ENCODE data around the gene ADGRD1.
A peak's percentile ranks its signal among the peaks of the same experiment; 100 is the strongest.
"Not testable (repeated sequence)": the region's sequence is repeated elsewhere in the genome, so short reads cannot be mapped to it uniquely, and the experiment has no call there.

ADGRD1 gene

DNA sequence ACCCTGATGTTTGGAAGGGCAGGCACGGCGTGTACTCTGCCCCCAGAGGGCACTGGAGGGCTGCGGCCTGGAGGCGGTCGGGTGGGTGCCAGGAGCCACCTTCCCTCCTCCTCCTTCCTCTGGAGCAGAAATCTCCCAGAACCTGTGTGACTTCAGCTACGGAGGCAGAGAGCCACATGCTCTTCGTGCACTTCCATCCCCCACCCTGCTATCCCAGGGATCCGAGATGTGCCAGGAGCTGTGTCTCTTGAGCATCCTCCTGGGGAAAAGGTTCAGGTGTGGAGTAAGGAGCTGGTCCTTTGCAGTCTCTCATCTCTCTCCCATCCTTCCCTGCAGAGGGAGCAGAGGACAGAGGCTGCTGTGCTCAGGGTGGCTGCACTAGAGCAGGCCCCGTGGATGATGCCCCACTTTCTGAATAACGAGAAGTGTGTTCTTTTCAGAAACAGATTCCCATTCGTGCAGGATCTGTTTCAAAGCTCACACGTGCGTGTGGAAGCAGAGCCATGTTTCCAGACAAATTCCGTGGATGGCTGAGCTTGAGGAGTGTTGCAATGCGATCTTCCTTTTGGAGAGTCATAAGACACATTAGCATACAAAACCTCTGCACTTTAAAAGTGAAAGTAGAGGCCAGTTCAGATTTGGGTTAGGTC, 162.9 kb downstream of the ADGRD1 start:
- no peak for DNase-seq (ENCODE audit: low read depth in 2 of 2, low spot score in 1 of 2)

GRCh38 chr12:131117438-131118245, 163.9 kb downstream of the ADGRD1 start:
- no peak for DNase-seq (ENCODE audit: low read depth in 2 of 2, low spot score in 1 of 2)

DNA sequence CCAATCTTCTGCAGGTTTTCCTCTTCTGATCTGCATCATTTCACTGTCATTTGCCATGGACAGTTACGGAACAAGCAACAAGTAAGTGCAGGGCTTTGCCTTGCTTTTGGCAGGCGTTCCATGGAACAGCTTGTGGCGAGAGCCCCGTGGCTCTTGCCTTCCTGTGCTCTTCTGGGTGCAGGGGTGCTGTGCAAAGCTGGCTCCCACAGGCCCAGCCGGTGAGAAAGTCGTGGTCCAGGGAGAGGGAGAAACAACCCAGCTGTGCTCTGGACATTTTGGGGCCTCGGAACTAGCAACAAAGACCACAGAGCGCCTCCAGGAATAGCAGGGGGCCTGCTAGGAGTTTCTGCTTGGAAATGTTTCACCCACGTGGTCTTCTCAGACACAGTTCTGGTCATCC, 164.7 kb downstream of the ADGRD1 start:
- no peak for DNase-seq (ENCODE audit: low read depth in 2 of 2, low spot score in 1 of 2)

- not testable (repeated sequence) for DNase-seq (ENCODE audit: low read depth in 2 of 2, low spot score in 1 of 2)
Measured at GRCh38 chr12:131119345-131119744, 165.6 kb downstream of the ADGRD1 start.

- no peak for DNase-seq (ENCODE audit: low read depth in 2 of 2, low spot score in 1 of 2)
Measured at GRCh38 chr12:131119936-131120335, 166.2 kb downstream of the ADGRD1 start.

DNA sequence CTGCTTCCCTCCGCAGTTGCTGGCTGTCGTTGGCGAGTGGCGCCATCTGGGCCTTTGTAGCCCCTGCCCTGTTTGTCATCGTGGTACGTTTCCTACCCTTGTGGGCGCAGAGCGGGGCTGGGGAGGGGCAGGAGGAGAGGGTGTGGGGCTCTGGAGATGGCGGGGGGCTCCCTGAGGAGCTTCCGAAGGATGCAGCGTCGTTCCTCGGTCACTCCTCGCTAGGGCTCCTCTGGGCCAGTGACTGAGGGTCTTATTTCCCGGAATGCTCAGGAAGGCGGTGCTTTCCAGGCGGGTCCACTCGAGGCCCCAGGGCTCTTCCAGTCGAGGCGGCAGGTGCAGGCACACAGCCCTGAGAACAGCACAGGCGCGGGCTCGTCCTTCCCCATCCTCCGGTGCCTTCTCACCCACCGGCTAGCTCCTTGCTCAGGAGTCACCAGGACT, 167.1 kb downstream of the ADGRD1 start:
- DNase-seq (ENCODE audit: low read depth in 2 of 2, low spot score in 1 of 2), result no peak

DNA sequence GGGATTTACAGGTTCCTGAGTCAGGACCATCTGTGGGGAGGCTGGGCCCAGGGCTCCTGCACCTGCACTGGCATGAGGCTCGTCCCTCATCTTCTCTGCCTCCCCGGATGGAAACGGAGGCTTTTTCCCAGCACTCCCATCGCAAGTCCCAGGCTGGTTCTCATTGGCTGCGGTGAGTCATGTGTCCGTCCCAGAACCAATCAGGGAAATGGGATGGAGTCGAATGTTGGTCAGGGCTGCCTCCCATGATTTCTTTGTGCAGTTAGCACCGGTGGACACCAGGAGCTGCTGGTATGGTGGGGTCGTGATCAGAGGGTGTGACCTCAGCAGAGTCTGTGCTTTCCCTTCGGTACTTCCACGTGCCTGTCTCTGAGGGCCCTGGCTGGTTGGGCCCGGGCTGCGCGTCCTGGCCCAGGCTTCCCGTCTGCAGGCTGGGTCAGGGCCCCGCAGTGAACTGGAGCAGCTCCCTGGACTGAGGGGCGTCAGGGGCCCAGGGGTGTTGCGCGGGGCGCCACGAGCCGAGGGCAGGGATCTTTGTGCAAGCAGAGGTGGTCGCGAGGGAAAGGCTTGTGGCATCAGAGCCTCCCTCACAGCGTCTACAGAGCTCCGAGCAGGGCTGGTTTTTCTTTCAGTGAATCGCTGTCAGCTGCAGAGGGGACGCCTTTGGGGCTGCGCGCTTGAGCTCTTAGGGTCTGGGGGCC, 168.1 kb downstream of the ADGRD1 start:
- no peak for DNase-seq (ENCODE audit: low read depth in 2 of 2, low spot score in 1 of 2)

- DNase-seq (ENCODE audit: low read depth in 2 of 2, low spot score in 1 of 2), result no peak
Measured at GRCh38 chr12:131122631-131123030, 168.9 kb downstream of the ADGRD1 start.

DNA sequence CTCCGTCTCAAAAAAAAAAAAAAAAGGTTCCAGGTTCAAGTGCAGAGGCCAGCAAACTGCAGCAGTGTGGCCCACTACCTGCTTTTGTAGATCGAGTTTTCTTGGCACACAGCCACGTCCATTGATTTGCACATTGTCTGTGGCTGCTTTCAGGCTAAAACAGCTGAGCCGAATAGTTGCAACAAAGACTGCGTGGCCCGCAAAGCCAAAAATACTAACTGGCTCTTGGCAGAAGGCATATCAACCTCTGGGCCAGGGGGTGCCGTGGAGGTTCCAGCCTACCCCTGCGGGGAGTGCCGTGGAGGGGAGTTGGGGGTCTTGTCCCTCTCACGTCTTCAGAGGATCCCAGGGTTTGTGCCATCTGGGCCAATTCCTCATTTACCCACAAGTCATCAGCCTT, 170.1 kb downstream of the ADGRD1 start:
- DNase-seq (ENCODE audit: low read depth in 2 of 2, low spot score in 1 of 2), result no peak

DNA sequence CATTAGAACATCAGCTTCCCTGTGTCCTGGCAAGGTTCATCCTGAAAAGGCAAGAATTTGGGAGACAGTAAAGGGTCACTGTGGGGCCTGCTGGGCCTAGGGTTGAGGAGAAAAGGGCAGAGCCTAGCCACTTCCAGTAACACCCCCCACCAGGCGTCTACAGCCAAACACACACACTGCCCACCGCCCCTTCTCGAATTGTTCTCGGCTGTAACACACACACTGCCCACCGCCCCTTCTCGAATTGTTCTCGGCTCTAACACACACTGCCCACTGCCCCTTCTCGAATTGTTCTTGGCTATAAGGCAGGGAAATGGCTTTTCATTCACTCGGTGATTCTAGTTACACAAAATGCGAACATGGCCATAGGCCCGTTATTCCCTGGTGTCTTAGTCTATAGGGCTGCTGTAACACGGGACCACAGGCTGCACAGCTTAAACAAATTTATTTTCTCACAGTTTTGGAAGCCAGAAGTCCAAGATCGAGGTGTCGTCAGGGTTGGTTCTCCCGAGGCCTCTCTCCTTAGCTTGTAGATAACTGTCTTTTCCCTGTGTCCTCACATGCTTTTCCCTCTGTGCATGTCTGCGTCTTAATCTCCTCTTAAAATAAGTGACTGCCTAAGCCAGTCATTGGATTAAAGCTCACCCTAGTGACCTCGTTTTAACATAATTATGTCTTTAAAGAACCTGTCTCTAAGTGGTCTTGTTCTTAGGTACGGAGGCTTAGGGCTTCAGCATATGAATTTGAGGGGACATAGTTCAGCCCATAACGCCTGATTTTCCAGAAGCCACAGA, 171.0 kb downstream of the ADGRD1 start:
- no peak for DNase-seq (ENCODE audit: low read depth in 2 of 2, low spot score in 1 of 2)

DNA sequence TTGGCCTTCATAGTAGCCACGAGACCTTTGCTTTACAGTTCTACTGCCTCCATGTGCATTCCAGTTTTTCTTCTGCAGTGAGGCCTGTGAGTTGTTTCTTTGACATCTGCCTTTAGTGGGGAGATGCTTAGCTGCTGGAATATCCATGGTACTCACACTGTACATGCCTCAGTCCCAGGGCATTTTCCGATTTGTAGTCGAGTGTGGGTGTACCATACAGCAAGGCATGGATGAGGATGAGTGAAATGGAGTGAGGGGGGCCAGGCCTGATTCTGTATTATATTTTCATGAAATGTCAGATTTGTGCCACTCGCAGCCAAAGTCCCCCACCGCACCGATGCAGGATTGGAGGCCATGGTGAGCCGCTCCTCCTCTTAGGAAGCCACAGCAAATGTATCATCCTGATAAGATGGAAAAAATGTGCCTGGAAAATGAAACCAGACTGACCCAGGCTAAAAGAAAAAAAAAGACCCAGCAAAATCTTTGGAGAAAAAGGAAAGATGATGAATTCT, 173.0 kb downstream of the ADGRD1 start:
- DNase-seq (ENCODE audit: low read depth in 2 of 2, low spot score in 1 of 2), result no peak

DNA sequence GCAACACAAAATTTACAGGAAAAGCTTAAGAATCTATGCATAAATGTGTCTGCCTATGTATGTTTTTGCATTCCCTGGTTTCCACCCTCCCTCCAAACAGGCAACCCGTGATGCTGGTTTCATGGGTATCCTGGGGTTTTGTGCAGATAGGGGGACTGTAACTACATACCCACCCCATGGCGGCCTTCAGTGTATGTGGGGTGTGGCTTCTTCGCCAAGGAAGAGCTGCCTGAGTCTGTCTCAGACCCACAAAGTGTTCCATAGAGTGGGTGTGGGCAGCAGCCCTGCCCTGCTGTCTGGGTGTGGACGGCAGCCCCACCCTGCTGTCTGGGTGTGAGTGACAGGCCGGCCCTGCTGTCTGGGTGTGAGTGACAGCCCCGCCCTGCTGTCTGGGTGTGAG, 174.8 kb downstream of the ADGRD1 start:
- no peak for DNase-seq (ENCODE audit: low read depth in 2 of 2, low spot score in 1 of 2)

GRCh38 chr12:131128966-131129619, 175.4 kb downstream of the ADGRD1 start:
- DNase-seq (ENCODE audit: low read depth in 2 of 2, low spot score in 1 of 2), result not testable (repeated sequence)

DNA sequence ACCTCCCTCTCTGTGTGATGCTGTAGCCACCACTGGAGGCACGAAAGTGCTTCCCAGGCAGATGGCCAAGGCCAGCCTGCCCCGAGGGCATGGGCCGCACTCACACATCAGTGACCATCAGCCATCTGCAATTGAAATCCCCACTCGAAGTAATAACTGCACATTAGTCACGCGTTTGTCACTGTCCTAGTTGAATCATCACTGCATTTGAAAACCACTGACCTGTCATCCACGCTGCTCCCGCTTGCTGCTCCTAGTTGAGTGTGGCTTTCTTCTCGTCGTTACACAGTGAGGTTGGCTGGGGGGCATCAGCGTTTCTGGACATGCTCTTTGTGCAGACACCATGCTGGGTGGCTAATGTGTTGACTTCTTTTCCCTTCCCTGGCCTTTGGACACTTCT, 176.1 kb downstream of the ADGRD1 start:
- no peak for DNase-seq (ENCODE audit: low read depth in 2 of 2, low spot score in 1 of 2)

DNA sequence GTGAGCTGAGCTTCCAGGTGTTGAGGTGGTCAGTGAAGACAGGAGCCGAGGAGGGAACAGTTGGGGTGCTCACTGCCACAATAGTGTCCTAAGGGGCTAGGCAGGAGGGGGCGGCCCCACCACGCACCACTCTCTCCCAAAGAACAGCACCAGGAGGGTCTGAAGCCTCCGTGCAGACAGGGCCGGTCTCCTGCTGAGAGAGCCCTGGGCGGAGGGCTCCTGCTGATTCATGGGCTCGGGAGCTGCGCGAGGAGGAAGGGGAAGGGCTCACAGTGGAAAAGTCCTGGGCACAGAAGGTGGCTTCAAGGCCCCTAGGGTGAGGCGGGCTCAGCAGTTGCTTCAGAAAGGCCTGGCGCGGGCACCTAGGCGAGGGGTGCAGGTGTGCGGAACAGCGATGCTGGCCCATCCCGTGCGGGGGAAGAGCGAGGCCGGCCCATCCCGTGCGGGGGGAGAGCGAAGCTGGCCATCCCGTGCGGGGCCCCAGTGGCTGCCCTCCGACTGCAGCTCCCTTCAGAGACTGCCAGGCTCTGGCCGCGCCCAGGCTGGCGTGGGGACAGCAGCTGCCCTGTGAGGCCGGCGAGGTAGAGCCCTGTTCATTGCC, 176.7 kb downstream of the ADGRD1 start:
- DNase-seq (ENCODE audit: low read depth in 2 of 2, low spot score in 1 of 2), result no peak

DNA sequence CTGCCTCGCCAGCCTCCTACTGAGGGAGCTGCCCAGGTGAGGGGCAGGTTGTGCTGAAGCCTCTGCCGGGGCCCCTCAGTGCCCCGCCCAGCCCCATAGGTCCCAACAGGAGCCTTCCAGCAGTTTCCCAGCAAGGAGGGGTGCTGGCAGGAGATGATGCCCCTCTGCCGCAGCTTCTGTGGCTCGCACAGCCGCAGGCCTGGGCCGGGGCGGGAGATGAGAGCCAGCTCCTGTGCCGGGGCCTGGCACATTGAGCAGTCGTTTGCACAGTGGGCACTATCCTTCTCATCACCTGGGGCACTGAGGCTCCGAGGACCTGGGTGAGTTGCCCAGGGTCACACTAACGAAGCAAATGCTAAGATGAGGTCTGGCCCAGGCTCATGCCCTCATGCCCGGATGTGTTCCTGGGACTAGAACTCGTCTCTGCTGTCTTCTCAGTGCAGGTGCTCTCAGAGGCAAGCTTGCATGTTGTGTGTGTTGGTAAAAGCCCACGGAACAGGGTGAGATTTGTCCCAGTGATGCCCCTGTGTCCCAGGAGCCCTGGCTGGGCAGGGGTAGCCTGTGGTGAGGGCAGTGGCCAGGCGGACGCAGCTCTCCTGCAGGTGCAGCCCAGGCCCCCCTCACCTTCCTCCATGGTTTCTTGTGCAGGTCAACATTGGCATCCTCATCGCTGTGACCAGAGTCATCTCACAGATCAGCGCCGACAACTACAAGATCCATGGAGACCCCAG, 177.5 kb downstream of the ADGRD1 start:
- DNase-seq (ENCODE audit: low read depth in 2 of 2, low spot score in 1 of 2), result no peak

GRCh38 chr12:131131808-131132117, 178.1 kb downstream of the ADGRD1 start:
- DNase-seq (ENCODE audit: low read depth in 2 of 2, low spot score in 1 of 2), result no peak

- DNase-seq (ENCODE audit: low read depth in 2 of 2, low spot score in 1 of 2), result peak; percentile 26 to 52
Measured at GRCh38 chr12:131132118-131132892, 178.6 kb downstream of the ADGRD1 start.
